GM18867 (cell line): Measurements from ENCODE around the gene VAC14.

ENCODE experiments used
- ATAC-seq: cut with Tn5 transposase; IDR thresholded peaks from one replicate; pipeline ENCODE4 v1.9.1; 2021; ENCODE audit warnings: mild to moderate bottlenecking, moderate library complexity; ENCODE audit not compliant: unreplicated experiment

VAC14 gene

DNA sequence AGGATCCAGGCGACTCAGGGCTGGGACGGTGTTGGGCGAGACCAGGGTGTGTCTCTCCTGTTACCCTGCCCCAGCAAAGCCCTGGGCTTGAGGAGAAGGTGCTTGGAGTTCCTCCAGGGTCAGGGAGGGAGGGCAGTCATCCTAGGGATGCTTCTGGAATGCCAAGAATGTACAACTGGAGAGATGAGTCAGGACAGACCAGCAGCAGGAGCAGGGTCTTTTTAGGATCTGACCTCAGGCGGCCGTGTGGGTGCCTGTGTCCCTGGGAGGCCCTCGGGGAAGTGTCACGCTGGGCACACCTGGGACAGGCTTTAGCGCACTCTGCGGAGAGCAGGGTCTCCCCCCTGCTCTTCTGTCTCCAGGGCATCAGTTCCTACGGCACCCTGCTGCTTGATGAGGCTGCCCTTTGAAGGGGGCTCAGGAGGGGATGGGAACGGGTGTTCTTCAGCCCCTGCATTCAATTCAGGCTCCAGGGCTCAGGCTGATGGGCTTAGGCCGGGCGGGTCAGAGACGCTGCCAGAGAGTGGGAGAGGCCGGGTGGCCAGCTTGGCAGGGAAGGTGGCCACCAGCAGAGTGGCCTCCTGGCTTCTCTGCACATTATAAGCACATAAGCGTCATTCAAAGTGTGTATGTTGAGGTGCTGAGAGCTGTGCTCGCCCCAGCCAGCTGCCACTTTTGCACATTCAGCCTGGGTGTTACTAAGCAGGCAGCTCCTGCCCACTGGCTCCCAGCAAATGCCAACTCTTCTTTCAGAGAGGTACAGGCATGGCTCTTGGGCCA, 106.7 kb downstream of the VAC14 start:
- ATAC-seq: no peak

DNA sequence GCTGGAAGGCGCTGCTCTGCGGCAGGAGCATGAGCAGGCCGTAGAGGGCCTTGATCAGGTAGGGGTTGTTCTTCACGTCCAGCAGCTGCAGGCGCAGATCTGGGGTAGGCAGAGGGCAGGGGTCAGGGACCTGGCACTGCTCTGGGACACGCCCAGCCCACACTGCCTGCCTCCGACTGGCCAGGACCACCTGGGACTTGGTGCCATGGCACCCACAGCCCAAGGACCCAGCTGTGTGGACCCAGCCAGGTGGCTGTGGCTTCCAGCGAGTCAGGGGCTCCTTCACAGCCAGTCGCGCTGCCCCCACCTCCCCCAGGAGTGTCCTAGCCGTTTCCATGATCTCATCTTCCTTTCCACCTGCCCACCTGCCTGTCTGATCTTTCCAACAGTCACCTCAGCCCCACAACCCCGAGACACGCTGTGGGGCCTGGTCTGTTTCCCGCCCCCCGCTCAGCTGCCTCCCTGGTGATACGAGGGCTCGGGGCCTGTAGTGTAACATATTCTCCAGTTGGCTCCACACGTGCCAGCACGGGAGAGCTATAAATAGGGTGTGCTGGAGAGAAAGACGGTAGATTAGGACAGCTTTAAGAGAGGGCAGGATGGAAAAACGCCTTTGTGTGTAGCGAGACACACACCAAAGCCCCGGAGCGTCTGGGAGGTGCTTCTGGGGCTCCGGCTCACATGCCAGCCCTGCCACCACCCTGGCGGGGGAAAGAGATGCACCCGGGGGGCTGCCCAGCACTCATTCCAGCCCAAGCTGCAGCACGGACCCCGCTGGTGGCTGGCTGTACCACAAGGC, 107.9 kb downstream of the VAC14 start:
- no peak for ATAC-seq

DNA sequence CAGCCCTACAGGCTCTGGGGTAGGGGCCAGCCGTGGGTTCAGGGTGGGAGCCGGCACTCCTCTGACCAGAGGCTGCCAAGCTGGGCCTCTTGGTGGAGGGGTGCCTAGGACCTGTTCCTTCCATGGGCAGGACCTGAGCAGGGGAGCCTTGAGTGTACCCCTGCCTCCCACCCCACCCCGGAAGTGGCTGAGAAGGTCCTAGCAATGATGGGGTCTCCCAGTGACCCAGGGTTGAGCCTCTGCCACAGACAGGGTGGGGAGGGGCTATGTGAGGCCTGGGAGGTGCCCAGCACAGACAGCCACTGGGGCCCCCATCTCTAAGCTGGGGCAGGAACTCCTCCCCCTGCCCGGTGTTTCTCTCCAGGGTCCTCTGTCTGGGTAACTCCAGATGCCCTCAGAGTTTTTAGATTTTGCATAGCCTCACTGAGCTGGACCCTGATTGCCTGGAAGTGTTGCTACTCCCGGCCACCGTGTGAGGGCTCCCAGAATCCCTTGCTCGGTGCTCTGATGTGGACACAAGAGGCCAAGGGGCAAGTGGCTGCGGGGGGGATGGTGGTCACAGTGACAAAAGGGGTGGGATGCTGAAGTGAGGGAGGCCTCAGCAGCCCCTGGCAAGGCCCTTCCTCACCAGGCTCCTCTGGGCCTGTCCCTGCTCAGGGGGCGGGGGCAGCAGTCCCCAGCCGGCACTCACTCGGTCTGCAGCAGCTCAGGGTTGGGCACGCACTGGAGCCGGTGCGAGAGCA, 108.7 kb downstream of the VAC14 start:
- no peak for ATAC-seq

DNA sequence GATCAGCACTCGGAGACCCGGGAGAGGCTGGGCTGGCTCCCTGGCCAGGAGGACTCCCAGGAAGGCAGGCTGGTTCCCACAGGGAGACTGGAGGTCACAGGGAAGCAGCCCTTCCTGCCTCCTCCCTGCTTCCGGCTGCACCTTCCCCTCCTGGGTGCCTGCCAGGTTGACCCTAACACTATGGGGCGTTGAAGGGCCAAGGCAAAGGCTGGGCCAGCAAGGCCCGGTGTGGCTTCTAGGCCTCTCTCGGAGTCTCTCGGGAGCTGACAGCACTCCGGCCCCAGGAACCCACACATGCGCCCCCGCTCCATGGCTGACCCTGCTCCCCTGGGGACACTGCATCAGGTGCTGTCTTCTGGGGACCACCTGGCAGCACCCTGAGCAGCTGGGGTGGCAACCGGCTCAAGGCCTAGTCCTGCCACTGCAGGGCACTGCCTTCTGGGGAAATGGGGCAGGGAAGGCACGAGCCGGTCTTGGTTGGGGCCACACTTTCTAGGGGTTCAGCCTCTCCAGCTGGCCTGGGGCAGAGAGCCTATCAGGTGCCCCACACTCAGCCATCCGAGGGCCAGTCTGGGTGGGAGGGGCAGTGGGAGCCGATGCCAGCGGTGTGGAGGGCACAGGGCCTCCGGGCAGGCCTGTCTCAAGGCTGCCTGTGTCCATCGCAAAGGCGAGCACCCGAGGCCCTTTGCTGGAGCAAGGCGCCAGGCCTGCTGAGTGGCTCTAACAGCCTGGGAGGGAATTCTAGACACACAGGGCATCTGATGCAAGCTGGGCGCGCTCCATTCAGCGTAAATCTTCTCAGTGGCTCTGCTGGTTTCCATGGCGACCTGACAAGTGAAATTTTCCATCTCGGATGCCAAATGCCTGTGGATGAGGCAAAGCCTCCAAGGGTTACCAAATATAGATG, 109.5 kb downstream of the VAC14 start:
- ATAC-seq: no peak

DNA sequence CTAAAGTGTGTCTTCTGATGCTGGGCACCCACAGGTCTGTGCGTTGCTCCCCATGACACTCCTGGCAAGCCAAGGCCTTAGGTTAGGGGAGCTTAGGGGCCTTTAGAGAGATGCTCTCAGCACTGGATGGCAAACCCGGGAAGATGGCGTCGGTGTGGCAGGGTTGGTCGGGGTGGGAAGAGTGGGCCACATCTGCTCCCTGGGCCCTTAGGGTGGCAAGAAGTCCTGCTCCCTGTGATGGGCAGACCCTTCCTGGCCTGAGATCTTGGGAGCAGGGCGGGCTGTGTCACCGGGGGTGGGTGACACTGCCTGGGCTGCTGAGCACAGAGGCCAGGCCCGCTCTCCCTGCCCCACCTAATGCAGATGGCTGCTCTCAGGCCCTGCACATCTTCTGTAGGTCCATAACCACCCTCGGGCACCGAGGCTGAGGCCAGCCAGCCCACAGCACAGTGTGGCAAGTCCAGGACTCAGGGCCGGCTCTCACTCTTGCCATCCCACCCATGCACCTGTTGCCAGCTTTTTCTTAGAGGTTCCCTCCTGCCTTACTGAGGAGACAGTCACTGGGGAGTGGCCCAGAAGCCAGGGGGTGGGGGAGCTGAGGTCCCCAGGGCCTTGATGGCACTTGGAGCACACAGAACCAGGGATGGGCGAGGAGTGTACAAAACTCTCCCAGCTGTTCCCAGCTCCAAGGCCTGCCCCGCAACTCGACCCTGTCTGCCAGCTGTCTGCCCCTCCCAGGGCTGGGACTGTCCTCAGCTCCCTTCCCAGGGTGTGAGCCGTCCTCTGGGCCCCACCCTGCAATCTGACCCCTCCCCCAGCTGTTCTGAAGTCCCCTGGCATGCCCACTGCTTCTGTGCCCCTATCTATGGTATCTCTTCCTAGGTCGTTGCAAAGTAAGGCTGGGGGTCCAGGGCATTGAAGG, 110.7 kb downstream of the VAC14 start:
- ATAC-seq: no peak

DNA sequence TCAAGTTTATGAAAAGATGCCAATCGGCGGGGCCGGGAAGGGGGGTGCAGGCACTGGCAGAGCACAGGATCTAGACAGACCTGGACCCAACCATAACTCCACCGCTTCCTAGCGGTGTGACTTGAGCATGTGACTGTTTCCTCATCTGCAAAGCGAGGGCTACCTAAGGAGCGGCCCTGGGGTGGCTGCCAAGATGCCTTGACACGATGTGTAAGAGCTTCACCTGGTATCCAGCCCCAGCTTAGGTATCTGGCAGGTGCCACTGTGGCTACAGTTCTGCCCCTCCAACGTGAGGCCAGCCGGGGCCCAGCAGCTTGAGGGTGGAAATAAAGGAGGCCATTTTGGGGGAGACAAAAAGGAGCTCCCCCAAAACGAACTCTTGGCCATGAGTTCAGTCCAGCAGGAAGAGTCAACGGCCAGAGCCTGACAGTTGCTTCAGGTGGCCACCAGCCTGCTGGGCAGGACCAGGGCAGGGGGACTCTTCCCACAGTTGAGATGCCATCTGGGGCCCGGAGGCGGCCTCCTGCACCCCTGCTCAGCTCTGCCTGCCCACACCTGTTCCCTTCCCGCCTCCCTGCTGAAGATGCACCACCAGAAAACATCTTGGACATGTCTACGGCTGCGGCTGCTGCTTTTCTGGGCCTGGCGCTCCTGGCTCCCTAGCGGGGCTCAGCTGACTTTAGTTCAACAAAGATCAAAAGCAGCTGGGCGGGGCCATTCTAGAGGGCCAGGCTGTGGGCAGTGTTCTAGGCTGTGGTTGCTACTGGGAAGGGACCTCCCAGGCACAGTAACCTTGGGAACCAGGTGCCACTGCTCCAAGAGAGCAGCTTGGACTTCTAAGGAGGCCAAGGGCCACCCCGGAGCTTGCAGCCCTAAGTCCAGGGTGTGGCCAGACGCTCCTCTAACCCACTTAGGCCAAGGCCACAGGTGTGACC, 111.7 kb downstream of the VAC14 start:
- ATAC-seq: no peak

DNA sequence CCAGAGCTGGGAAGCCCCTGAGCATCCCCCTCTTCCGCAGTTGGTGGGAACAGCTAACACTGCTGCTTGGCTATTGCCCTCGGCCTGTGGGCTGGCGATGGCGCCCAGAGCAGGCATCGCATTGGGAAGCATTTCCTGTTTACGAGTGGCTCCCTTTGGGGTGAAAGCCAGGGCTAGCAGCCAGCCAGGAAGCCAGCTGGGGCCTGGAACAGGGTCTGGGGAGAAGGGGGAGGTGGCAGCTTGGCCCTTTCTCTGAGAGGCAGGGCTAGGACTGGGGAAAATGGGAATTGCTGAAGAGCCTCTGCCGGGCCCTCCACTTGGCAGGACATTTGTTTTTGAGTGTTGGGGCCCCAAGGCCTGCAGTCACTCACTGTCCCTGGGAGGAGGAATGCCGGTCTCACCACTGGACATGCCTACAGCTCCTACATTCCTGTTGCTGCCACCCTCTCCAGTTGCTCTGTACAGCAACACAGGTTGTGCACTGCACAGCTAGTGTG, 112.7 kb downstream of the VAC14 start:
- ATAC-seq: no peak

DNA sequence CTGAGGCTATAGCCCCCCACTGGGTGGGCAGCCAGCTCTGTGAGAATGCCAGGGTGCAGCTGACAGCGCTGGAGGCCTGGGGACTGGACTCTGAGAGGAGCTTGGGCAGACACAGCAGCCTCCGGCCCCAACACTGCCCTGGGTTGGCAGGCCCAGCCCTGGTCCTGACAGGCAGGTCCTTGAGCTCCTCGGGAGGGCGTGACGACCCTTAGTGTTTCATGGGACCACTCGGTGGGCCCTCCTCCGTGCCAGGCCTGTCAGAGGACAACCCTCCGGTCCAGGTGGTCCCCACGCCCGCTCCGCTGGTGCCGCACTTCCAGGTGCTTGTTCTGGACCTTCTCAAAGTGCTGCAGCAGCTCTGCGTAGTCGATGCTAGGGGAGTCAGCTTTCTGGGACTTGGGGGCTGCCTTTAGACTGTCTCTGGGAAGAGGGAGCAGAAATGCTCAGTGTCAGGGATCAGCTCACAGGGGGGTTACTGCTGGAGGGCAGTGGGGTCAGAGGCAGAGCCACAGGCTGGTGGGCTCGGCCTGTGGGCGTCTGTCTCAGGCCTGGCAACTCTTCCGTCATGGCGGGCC, 113.2 kb downstream of the VAC14 start:
- ATAC-seq: no peak

DNA sequence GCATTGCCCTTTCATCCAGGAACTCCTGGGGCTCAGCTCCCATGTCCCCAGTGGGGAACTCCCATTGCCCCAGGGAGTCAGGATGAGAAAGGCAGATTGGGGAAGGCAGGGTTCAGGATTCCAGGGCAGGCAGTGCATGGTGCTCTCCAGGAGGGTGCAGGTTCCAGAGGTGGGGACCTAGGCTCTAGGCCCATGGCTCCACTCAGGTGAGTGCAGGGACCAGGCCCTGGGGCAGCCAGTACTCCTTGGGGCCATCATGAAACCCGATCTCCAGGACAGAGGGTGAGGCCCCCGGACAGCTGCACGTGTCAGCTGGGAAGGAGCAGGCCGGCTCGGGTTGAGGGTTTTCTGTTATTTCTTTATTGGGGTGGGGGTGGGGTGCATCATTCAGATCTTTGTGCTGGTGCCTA, 113.9 kb downstream of the VAC14 start:
- no peak for ATAC-seq

DNA sequence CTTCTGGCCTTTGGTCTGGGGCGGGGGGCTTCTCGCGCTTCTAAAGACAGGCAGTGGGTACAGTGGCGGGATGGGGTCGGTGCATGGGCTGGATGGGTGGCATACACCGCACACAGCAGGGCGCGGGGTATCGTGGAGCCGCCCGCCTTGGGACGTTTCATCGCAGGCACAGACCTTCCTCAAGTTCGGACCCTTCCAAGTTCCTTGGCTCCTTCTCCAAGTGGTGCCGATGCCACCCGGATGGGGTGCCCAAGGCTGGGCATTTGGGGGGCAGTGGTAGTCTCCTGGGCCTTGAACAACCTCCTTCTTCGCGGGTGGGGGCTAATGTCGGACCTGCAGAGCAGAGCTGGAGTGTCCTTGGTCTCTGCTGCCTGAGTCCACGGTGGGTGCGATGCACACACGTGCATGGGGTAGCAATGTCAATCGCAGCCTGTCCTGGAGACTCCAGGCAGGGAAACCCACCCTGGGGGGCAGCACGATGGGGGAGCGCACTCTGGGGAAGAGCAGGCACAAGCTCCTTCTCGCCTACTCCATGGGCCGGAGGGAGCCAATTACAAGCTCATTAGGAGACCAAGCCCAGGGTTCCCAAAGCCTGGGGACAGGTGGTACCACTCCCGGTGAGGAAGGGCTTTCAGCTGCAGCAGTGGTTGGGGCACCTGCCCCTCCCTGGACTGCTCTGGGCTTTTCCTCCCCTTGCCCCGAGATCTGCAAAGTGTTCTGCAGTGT, 114.4 kb downstream of the VAC14 start:
- no peak for ATAC-seq

DNA sequence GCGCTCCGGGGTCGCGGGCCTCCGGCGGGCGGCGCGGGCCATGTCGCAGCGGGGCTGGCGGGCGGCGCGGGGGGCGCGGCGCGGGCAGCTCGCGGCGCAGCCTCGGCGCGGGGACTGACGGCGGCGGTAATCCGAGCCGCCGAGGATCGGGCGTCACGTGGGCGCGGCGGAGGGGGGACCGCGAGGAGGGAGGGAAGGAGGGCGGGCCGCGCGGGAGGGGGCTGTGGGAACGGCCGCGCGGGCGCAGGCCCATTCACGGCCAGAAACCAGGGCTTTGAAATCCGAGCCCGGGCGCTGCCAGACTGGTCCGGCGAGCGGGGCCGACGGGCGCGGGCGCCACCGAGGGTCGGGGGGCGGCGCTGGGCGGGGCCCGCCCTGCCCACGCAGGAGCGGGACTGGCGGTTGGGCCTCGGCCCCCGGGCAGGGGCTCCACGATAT, 115.0 kb downstream of the VAC14 start, which contains the start of gene MTSS2:
Gene MTSS2, minus strand, starts transcription at position 116 of the 438 bp plus-strand sequence. CDS start 262 bp downstream, outside the sequence.
- no peak for ATAC-seq

DNA sequence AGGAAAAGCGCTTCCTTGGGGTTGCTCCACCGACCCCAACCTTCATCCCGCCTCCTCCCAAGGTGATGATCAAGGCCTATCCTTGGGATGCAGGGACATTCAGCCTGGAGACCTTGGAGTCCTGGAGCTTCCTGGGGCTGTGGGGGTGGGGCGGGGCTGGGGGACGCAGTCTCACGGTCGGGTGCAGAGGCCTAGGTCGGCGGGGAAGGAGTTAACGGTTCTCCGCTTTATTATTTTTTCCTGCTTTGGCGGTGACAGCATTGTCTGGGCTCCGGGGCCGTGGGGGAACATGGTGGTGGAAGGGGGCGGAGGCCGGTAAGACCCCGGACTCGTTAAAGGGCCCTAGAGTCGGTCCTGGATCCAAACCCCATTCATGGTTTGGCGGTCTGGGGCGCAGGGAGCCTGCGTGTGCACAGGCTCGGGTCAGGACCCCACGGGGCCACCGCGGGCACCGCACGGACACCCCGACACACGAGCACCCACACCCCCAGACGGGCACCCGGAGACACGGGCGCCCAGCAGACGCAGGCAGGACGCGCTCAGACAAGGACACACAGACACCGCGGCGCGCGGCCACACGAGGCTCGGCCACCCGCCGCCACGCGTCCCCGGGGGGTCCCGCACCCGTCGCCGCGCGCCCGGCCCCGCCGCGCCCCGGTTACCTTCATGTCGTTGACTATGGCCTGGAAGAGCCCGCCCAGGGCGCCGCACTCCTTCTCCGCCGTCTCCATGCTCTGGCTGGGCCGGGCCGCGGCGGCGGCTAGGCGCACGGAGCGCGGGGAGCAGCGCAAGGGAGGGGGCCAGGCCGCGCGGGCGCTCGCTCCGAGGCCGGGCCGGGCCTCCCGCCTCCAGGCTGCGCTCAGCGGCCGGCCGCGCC, 115.7 kb downstream of the VAC14 start:
- no peak for ATAC-seq

DNA sequence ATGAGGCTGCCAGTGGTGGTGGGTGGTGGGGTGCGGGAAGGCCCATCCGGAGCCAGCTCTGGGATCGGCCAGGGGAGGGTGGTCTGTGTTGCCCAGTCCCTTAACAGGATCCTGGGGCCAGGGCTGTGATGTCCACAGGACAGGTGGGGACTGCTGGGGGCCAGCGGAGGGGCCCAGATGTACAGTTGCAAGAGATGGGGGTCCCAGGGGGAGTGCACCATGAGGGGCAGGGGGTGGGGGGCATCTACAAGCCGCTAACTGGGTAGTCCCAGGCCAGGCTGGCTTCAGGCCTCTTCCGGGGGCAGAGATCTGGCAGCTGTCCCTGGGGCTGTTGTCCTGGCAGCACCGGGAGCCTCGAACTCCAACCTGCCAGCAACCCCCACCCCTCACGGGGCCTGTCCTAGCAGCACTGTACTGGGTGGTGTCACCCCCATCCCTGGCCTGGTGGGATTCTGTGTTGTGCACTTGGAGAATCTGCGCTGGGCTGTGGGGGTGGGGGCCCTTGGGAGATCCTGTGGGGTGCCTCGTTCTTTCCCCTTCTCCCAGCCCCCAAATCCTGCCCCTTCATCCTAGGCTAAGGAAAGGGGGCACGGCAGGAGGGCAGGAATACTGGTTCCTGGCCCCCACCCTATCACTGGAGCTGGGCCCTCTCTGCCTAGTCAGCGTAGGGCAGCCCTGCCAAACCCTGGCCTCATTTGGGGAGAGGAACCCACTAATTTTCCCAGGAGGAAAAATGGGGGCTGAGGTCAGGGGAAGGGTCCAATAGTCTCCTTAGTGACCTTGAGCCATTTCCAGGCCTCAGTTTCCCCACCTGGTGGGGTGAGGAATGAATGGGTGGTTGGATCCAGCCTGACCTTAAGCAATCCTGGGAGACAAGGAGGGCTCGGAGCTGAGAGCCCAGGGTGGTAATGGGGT, 116.6 kb downstream of the VAC14 start:
- ATAC-seq: no peak

DNA sequence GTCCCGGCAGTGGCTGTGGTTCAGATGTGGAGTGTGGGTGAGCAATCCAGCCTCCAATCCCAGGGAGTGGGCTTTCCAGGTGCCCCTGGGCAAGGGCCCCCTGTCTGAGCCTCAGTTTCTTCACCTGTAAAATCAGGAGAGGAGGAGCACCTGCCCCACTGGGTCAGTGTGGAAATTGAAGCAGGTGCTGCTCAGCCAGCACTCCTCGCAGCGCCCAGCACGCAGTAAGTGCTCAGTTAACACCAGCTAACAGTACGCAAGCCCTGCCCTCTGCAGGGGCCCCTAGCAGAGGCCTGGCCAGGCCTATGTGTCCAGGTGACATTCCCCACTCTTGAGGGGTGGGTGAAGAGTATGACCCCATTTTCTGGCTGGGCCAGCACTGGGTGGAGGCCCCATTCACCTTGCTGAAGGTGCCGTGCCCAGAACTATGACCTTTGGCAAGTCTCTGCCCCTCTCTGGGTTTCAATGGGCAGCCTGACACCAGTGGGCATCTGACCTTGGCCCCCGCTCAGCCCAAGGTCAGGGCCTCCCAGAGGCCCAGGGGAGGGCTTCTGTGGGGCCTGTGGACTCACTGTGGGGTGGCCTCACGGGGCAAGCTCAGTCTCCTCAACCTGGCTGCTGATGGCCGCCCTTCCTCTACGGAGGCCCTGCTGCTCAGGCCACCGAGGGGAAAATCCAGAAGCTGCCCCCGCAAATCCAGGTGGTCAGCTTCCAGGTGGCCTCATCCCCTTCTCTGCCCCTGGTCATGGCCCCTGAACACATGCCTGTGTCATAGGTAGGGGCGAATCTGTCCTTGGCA, 117.6 kb downstream of the VAC14 start:
- no peak for ATAC-seq
